Stimulated activated CD4-positive, alpha-beta T cell treated with anti-CD3 and anti-CD28 coated beads, TNF-alpha, amount 100 ng/mL, for 4 hours (primary cell): ENCODE measurements around the gene CTXND1.
"Not testable (repeated sequence)": the region's sequence is repeated elsewhere in the genome, so short reads cannot be mapped to it uniquely, and the experiment has no call there.

Source experiments
- DNase-seq, 3 experiments: peaks; one replicate each; pipeline ENCODE4 v3.0.0-alpha.2; 2020; ENCODE audit warnings: low read depth in 3 of 3

The CTXND1 gene

GRCh38 chr15:80252121-80252518 lies at the start of gene CTXND1:
Gene CTXND1 (minus strand): TSS chr15:80252213. CDS start chr15:80201949, 50,264 bp downstream.
- DNase-seq: no peak

GRCh38 chr15:80301472-80301871 lies 49.5 kb upstream of the CTXND1 start:
- no peak for DNase-seq

DNA sequence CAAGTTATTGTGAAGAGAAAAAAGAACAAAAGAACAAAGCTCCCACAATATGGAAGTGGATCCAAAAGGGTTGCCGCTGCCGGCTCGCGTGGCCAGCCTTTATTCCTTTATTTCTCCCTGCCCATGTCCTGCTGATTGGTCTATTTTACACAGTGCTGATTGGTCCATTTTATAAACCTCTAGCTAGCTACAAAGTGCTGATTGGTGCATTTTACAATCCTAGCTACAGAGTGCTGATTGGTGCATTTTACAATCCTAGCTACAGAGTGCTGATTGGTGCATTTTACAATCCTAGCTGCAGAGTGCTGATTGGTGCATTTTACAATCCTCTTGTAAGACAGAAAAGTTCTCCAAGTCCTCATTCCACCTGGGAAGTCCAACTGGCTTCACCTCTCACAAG lies 43.8 kb upstream of the CTXND1 start:
- DNase-seq: not testable (repeated sequence)

GRCh38 chr15:80292079-80292478 lies 40.1 kb upstream of the CTXND1 start:
- no peak for DNase-seq

- not testable (repeated sequence) for DNase-seq
Observed at GRCh38 chr15:80290891-80291290, 38.9 kb upstream of the CTXND1 start.

DNA sequence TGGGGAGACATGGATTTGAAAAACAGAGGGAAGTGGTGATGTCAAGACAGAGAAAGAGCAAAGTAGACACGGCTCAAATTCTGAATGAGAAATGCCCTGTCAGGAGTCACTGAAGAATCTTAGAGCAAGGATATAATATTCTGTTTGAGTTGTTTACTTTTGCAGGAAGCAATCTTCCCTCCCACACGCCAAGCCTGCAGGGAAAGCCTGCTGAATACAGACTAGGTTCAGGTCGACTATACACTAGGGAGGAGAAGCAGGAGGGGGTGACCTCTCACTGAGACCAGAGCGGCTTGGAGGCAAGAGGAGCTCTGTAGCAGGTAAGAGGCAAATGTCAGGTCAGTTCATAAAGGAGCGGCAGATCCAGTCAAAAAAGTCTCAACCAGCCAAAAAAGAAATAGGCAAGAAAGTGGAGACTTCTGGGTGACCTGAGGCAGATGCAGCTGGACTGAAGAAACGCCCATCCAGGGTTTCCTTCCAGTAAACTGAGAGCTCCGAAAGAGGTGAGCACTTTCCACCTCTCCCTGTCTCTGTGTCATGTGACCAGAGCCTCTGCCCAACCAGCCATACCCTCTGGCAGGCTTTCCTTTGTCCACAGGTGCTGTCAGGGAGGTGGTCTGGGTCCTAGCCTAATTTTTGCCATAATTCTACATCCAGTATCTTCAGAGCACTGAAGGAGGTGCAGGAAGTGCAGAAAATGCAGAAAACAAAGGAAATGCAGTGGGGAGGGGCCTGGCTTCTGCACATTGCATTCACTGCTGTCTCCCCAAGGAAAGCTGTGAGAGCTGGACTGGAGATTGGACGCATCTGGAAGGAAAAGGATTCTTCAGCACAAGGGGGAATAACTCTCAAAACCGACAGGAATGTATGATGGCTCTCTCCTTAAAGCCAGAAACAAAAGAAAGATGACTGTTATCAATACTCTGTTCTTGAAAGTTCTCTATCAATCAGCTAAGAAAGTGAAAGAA lies 37.8 kb upstream of the CTXND1 start:
- DNase-seq: no peak

- no peak for DNase-seq
Observed at GRCh38 chr15:80288131-80288530, 36.1 kb upstream of the CTXND1 start.

GRCh38 chr15:80286055-80286454 lies 34.0 kb upstream of the CTXND1 start:
- DNase-seq: no peak

- DNase-seq: no peak
Observed at GRCh38 chr15:80285379-80285778, 33.4 kb upstream of the CTXND1 start.

DNA sequence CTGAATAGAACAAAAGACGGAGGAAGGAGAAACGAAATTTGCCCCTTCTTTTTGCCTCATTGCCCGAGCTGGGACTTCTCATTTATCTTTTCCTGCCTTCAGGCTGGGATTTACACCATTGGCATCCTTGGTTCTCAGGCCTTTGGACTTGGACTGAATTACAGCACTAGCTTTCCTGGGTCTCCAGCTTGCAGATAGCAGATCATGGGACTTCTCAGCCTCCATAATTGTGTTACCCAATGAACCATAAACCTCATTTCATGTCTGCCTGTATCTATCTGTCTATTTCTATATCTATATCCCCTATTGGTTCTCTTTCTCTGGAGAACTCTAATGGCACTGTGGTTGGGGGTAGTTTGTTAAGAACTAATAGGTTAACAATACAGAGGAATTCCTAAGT lies 31.5 kb upstream of the CTXND1 start:
- DNase-seq: no peak

DNA sequence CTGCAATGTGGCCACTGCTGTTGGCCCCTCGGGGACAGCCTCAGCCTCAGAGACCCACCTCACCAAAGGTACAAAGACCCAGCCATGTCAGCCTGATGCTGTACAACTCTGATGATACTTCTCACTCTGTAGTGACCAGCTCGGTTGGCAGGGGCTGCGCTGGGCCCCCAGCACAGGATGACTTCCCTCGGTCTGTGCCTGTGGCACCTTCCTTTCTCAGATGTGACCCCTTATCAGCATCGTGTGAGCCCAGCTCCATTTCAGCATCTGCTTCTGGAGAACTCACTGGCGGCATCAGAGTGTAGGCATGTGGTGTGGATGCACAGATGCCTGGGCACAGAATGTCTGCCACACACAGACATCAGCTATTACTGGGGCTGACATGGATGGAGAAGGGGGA lies 25.1 kb upstream of the CTXND1 start:
- no peak for DNase-seq

DNA sequence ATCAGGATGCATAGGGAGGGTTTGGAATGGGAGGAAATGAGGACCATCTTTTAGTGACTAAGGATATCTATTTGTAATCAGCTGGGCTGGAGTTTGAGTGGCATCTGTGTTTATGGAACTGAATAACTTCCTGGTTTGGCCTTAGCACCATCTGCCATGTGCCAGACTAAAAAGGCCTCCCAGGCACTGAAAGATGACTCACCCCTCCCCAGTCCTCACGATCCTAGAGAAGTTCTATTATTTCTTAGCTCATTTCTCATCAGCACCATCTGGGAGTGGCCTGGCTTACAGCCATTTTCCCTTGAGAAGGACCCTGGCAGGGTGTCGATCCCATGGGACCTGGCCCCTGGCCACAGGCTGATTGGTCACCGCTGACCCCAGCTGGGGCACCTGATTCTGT lies 23.9 kb upstream of the CTXND1 start:
- no peak for DNase-seq

GRCh38 chr15:80274996-80275395 lies 23.0 kb upstream of the CTXND1 start:
- no peak for DNase-seq

GRCh38 chr15:80274554-80274953 lies 22.5 kb upstream of the CTXND1 start:
- no peak for DNase-seq

- no peak for DNase-seq
Observed at GRCh38 chr15:80272987-80273386, 21.0 kb upstream of the CTXND1 start.

DNA sequence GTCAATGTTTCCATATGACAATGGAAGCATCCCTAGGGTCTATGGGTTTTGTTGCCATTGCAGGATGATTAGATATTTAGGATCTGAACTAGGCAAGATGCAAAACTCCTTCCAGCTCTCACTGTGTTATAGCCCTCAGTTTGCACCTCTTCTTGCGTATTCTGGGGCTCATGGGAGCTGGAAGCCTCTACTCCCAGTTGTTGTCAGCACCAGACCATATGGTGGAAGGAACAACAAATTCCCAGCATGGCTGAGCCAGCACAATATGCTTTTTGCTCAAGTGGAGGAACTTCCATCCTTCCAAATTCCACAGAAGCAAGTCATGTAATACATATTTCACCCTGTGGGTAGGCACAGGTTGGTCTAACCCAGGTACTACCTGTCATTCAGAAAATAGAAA lies 18.5 kb upstream of the CTXND1 start:
- DNase-seq: no peak

DNA sequence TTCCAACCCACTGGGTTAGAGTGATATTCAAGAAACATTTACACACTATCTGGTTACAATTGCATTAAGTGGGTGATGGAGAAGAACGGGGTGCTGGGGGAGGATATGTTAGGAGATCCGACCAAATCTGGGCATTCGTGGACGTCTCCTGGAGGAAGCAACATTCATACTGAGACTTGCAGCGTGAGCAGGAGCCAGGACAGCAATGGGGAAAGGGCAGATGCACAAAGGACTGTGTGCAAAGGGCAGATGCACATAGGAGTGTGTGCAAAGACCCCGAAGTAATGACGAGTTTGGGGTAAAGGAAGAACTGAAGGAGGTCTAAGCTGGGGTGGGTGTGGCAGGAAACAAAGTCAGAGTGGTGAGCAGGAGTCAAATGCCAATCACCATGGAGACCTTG lies 16.1 kb upstream of the CTXND1 start:
- DNase-seq: no peak

DNA sequence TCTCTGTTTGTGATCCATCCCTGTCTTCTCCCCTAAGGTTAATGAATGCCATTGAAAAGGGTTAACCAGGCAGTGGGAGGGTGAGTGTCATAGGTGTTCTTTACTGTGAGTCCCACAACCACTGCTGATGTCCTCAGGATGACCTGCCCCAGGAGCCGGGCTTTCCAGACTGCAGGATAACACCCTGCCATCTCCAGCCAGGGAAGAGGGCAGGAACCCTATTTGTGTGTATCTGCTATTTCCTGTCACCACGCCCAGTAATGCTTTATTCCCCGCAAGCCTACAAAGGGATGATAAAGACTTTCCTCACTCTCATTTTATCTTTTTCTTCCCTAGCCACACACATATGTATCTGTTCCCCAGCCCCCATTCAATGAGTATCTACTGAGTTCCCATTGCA lies 15.6 kb upstream of the CTXND1 start:
- DNase-seq: no peak

GRCh38 chr15:80266745-80267144 lies 14.7 kb upstream of the CTXND1 start:
- no peak for DNase-seq

DNA sequence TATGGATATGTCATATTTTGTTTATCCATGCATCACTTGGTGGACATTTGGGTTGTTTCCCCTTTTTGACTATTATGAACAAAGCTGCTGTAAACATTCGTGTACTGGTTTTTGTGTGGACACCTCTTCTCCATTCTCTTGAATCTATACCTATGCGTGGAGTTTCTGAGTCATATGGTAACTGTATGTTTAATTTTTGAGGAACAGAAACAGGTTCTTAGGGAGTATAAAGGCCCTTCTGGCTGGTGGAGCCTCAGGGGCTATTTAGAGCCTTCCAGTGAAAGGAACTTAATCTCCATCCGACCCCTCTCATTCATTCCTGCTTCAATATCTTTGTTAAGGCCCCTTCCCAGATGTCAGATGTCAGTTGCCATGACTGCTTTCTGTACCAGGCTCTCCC lies 14.1 kb upstream of the CTXND1 start:
- no peak for DNase-seq

- no peak for DNase-seq
Observed at GRCh38 chr15:80265021-80265420, 13.0 kb upstream of the CTXND1 start.

GRCh38 chr15:80264031-80264430 lies 12.0 kb upstream of the CTXND1 start:
- no peak for DNase-seq

DNA sequence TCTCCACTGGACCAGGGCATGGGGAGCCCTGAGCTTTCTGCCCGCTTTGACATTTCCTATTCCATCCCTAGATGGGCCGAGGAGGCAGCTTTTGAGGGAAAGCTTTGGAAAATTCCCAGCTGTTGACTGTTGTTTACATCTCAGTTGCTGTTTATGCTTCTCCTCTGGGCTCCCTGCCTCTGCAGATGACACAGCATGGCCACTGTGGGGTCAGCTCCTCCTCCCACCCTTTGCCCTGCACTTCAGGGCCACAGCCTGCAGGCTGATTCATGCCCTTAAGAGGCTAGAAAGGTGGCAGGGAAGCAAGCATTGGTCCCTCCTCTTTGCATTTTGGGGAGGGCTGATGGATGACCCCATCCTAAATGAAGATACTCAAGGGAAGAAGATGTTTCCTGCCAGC lies 8.5 kb upstream of the CTXND1 start:
- DNase-seq: no peak
